GM08714 (cell line): ENCODE measurements around the gene SEZ6.

ENCODE experiments used
- H3K4me3 ChIP-seq: fragments of 200-500 bp; sonication (Bioruptor generic); 2 replicates; pipeline ENCODE4 v1.5.1; 2014; ENCODE audit warnings: mild to moderate bottlenecking, low read length, inconsistent platforms
- ZNF274 ChIP-seq: IDR thresholded peaks from 2 replicates; pipeline ENCODE4 v1.6.1; 2012; ENCODE audit warnings: mild to moderate bottlenecking, low read depth, low read length

The SEZ6 gene

DNA sequence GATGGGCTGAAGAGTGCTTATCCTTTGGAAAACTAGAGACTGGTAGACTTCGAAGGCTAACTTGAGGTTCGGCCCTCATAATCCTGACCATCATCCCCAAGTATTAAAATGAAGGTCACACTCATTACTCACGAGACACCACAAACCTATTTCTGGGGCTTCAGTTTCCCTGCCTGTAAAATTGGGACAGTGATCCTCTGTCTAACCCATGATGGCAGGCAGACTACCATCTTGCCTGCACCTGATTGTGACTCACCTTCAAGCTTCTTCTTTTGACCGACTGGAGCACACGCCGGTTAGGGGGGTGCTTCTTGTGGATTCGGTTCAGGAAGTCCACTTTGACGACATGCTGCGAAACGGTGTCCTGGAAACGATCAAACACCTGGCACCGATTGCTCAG, 88.8 kb downstream of the SEZ6 start:
- no peak overlapping the region for H3K4me3 ChIP-seq
- no peak for TF ChIP-seq ZNF274

GRCh38 chr17:28916302-28916934, 89.4 kb downstream of the SEZ6 start:
- H3K4me3 ChIP-seq, result no peak overlapping the region
- no peak for TF ChIP-seq ZNF274

- no peak for TF ChIP-seq ZNF274
Measured at GRCh38 chr17:28912938-28913333, 92.9 kb downstream of the SEZ6 start.

DNA sequence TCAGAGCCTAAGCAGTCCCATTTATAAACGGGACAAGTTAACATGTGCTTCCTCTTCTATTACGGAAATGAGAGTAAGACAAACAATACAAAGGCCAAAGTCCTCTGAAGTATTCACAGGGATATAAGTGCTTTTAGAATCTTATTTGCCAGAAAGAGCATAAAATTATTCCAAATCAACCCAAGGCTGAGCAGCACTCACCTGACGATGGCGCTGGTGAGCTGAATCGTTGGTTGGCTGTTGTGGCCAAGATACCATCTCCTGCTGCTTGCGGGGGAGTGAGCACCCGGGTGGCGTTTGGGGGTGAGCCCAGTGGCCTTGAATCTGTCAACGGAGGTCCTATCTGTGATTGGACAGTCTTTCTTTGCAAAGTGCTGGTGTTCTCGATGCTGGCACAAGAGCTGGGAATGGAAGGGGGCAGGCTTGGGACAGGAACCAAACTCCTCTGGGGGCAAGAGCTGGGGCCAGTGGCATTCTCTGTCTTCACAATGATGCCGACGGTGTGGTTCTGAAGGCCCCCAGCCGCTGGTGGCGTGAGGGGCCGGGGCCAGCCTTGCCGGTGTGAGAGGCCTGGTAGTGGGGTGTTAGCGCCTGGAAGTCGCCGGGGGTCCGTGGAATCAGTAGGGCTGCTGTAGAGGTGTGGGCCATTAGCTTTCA, 93.4 kb downstream of the SEZ6 start:
- no peak for TF ChIP-seq ZNF274
- H3K4me3 ChIP-seq, result no peak overlapping the region

More at GRCh38 chr17:28912938-28913333, 92.9 kb downstream of the SEZ6 start:
- no peak overlapping the region for H3K4me3 ChIP-seq

DNA sequence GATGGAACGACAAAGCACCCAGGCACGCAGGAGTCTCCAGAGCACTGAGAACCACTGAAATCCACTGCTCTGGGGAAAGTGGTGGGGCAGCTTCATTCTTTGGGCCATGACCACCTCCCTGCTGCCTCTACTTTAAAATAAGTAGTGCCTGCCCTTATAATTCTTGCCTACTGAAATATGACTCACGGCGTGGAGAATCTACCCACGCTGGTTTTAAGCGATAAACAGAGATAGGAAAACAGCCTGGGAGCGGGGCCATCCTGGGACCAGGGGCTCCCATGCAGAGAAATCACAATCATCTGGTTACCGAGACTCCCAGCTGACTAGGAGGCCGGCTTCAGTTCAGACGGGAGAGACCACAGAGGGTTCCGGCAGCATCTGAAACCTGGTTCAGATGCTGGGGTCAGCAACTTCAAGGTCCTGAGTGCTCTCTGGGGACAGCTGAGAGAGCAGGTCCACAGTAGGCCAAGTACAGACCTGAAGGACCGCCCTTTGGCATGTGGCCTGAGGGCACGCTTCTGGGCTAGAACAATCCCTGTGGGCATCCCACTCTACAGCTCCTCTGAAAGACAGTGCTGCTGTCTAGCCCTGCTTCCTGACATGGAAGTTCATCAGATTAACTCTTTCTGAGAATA, 94.3 kb downstream of the SEZ6 start:
- no peak for TF ChIP-seq ZNF274
- no peak overlapping the region for H3K4me3 ChIP-seq

DNA sequence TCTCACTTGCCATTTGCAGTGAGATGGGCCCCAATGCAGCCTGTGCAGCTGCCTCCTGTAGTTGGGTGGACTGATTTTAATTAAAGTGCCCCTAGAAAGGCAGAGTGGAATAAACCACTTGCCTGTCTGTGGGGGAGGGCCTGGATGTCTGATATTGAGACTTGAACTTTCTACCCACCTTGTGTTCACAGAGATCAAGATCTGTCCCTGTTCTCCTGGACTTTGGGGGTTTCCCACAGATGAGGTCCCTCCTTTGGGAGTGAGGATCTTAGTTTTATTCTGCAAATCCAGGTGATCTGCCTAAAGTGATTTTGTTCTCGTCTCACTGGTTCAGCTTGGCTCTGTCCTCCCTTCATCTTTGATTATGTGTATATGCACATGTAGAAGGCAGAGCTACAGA, 95.3 kb downstream of the SEZ6 start:
- no peak overlapping the region for H3K4me3 ChIP-seq
- no peak for TF ChIP-seq ZNF274

GRCh38 chr17:28908640-28909167, 97.1 kb downstream of the SEZ6 start:
- TF ChIP-seq ZNF274, result no peak
- no peak overlapping the region for H3K4me3 ChIP-seq

GRCh38 chr17:28907709-28908475, 97.9 kb downstream of the SEZ6 start:
- TF ChIP-seq ZNF274, result no peak
- H3K4me3 ChIP-seq, result no peak overlapping the region

- no peak for TF ChIP-seq ZNF274
- no peak overlapping the region for H3K4me3 ChIP-seq
Measured at GRCh38 chr17:28906706-28907438, 99.0 kb downstream of the SEZ6 start.

DNA sequence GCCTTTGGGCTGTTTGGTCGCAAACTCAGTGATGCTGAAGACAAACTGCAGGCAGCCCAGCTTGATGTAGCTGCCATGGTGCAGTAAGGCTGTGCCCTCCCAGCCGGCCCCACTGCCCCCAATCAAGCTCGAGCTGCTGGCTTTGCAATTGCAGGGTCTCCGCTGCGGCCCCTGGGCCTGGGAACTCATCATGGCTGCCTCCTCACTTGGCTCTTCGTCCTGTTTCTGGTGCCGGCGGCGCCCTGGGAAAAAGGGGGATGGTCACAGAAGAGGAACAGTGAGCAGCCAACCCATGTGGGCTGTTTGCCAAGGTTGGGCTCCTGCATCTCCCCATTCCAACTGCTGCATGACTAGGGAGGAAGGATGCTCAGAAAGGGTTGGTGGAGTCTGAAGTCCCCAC, 99.6 kb downstream of the SEZ6 start:
- TF ChIP-seq ZNF274, result no peak
- H3K4me3 ChIP-seq, result no peak overlapping the region
